PC-9 (cell line): Measurements from ENCODE around the gene TXNRD1. TPM values are rescaled to one million over a fixed set of nuclear protein-coding genes. Genes with fewer than 3 reads are reported as not detected.

Experiments
- BruUV-seq: library from RNA; stranded (reverse); fragments of 400-500 nt; replicated peaks from 2 replicates; lab custom pipeline; 2021; lab: Mats Ljungman, UMichigan
- CTCF ChIA-PET: fragments of 300-600 bp; sonication (Branson Sonifier 250); formaldehyde crosslinking; loops from one replicate; lab custom pipeline; 2022; ENCODE audit warnings: antibody characterized with exemption; lab: Charles Lee
- POLR2A ChIA-PET: fragments of 300-600 bp; sonication (Branson Sonifier 250); formaldehyde crosslinking; loops from one replicate; lab custom pipeline; 2022; ENCODE audit warnings: antibody characterized with exemption; ENCODE audit not compliant: unreplicated experiment; lab: Charles Lee
- DNase-seq, 2 experiments: peaks; one replicate each; pipeline versions ENCODE4 v3.0.0 to v3.0.0-alpha.2; 2015 to 2022; ENCODE audit warnings: mixed read lengths in 1 of 2
- H2AFZ ChIP-seq: fragments of 200-600 bp; sonication (generic); 2 replicates; pipeline ENCODE4 v1.8.1; 2017; ENCODE audit warnings: antibody characterized with exemption
- H3F3A ChIP-seq: fragments of 200-600 bp; sonication (generic); 2 replicates; pipeline ENCODE4 v1.8.1; 2017; ENCODE audit warnings: antibody characterized with exemption, mild to moderate bottlenecking, low read depth; ENCODE audit not compliant: insufficient read depth
- H3K27ac ChIP-seq: fragments of 200-600 bp; sonication (generic); 2 replicates; pipeline ENCODE4 v1.6.1; 2016; ENCODE audit warnings: mixed run types
- H3K27me3 ChIP-seq: fragments of 200-600 bp; sonication (generic); 2 replicates; pipeline ENCODE4 v1.6.1; 2016; ENCODE audit warnings: low read depth, mixed run types; ENCODE audit not compliant: insufficient read depth
- H3K36me3 ChIP-seq: fragments of 200-600 bp; sonication (generic); 2 replicates; pipeline ENCODE4 v1.6.1; 2016; ENCODE audit warnings: low read depth, mixed run types
- H3K4me1 ChIP-seq: fragments of 200-600 bp; sonication (generic); replicated peaks from 2 replicates; pipeline ENCODE4 v1.6.1; 2016; ENCODE audit warnings: mixed run types; ENCODE audit not compliant: insufficient read depth
- H3K4me2 ChIP-seq: fragments of 200-600 bp; sonication (generic); 2 replicates; pipeline ENCODE4 v1.6.1; 2017; ENCODE audit warnings: mixed run types
- H3K4me3 ChIP-seq: fragments of 200-600 bp; sonication (generic); 2 replicates; pipeline ENCODE4 v1.6.1; 2016; ENCODE audit warnings: mixed run types
- H3K79me2 ChIP-seq: fragments of 200-600 bp; sonication (generic); 2 replicates; pipeline ENCODE4 v1.6.1; 2017; ENCODE audit warnings: low read depth, mixed run types
- H3K9me2 ChIP-seq: fragments of 200-600 bp; sonication (generic); 2 replicates; pipeline ENCODE4 v1.8.1; 2017; ENCODE audit warnings: mild to moderate bottlenecking; ENCODE audit not compliant: insufficient read depth
- H3K9me3 ChIP-seq: fragments of 200-600 bp; sonication (generic); 2 replicates; pipeline ENCODE4 v1.8.1; 2016; ENCODE audit warnings: low read depth; ENCODE audit not compliant: insufficient read depth
- H4K20me1 ChIP-seq: fragments of 200-600 bp; sonication (generic); 2 replicates; pipeline ENCODE4 v1.8.1; 2017; ENCODE audit not compliant: insufficient read depth
- EZH2 ChIP-seq: fragments of 200-600 bp; sonication (generic); IDR thresholded peaks from 2 replicates; pipeline ENCODE4 v1.8.0; 2017; ENCODE audit warnings: antibody characterized with exemption, low read depth
- intact Hi-C: fragments of 100-400 bp; cut with micrococcal nuclease; formaldehyde crosslinking; loops from one replicate; pipeline ENCODE4 v1.10.0; 2022; ENCODE audit not compliant: unreplicated experiment
- total RNA-seq: library from RNA; stranded (reverse); gene quantifications from 2 replicates; pipeline ENCODE4 v1.2.3, GENCODE V29; 2021
- TF ChIP-seq, protein P1 (sequence below): fragments of 200-600 bp; sonication (generic); conservative IDR thresholded peaks from 2 replicates; pipeline ENCODE4 v1.6.1; 2017; ENCODE audit warnings: mixed run types, antibody characterized with exemption, mild to moderate bottlenecking, moderate library complexity

The TXNRD1 gene
- total RNA-seq, 1 experiment from 2014 or later = 1,250 TPM

- TF ChIP-seq, protein P1, sequence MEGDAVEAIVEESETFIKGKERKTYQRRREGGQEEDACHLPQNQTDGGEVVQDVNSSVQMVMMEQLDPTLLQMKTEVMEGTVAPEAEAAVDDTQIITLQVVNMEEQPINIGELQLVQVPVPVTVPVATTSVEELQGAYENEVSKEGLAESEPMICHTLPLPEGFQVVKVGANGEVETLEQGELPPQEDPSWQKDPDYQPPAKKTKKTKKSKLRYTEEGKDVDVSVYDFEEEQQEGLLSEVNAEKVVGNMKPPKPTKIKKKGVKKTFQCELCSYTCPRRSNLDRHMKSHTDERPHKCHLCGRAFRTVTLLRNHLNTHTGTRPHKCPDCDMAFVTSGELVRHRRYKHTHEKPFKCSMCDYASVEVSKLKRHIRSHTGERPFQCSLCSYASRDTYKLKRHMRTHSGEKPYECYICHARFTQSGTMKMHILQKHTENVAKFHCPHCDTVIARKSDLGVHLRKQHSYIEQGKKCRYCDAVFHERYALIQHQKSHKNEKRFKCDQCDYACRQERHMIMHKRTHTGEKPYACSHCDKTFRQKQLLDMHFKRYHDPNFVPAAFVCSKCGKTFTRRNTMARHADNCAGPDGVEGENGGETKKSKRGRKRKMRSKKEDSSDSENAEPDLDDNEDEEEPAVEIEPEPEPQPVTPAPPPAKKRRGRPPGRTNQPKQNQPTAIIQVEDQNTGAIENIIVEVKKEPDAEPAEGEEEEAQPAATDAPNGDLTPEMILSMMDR = no peak
- H3K27ac ChIP-seq = no peak overlapping the region
- H3K27me3 ChIP-seq = no peaks in the 10 kb centered on the region
- H4K20me1 ChIP-seq = no peaks in the 10 kb centered on the region
- H3F3A ChIP-seq = 0 out of 2 replicates have a peak, but pooled peaks cover 4% of the 10 kb centered on the region
- DNase-seq = no peak
- H3K9me3 ChIP-seq = peaks cover 31% of the 10 kb centered on the region
- H3K4me3 ChIP-seq = no peak overlapping the region
- H3K9me2 ChIP-seq = no peaks in the 10 kb centered on the region
- H3K4me1 ChIP-seq = no peaks in the 10 kb centered on the region
- H3K36me3 ChIP-seq = no peaks in the 10 kb centered on the region; the same call in 1 of the 2 replicates
- H3K4me2 ChIP-seq = no peak overlapping the region
- H2AFZ ChIP-seq = no peak overlapping the region
- no peaks in the 10 kb centered on the region for H3K79me2 ChIP-seq
- CTCF ChIA-PET = no interaction called here
- BruUV-seq = no TSS peak
- POLR2A ChIA-PET = no interaction called here
- intact Hi-C loops = no loop called here
Observed at GRCh38 chr12:104234926-104235499, 19.4 kb downstream of the TXNRD1 start.

- ChIA-PET POLR2A (no interaction called here), CTCF (interaction anchor here (0.7 kb wide), 1 partner anchor 20 kb away, joined by 3 read pairs; no protein-coding TSS in a partner anchor)
- Histone ChIP-seq H3F3A (0 out of 2 replicates have a peak, but pooled peaks cover 4% of the 10 kb centered on the region), H3K27ac (no peak overlapping the region), H3K4me2 (no peak overlapping the region), H3K9me3 (peaks cover 18% of the 10 kb centered on the region), H4K20me1 (no peaks in the 10 kb centered on the region), H3K36me3 (no peaks in the 10 kb centered on the region), H3K79me2 (no peaks in the 10 kb centered on the region), H3K4me3 (no peak overlapping the region), H3K4me1 (no peaks in the 10 kb centered on the region), H3K9me2 (no peaks in the 10 kb centered on the region), H3K27me3 (no peaks in the 10 kb centered on the region), H2AFZ (no peak overlapping the region)
- BruUV-seq = no TSS peak
- TF ChIP-seq, protein P1 = no peak
- no peak for TF ChIP-seq EZH2
- intact Hi-C loops = no loop called here
- DNase-seq = no peak
Observed at GRCh38 chr12:104237930-104238329, 22.4 kb downstream of the TXNRD1 start.

DNA sequence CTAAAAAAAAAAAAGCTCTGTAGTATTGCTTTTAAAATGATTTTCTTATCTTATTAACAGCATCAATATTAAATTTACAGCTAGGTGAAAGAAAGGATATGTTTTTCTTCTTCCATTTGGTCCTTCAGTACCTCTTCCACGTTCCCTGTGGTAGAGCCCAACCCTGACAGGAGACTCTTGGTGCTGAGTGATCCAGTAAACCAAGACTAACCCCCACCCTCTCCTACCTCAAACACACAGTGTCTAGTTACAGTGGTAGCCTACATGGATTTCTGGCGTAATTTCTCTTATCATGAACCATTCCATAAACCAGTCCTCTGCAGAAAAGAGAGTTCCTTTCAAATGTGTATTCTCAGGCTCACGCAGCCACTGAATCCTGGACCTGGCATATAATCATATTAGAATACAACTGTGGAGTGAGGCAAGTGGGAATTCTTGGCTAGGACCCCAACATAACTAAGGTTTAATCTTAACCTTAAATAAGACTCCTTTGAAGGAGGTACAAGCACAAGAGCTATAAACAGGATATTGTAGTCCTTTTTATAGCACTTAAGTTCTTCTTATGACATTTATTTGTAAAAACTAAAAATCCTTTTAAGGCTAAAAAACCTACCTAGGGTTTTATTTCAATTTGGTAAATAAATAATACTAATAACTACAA, 27.1 kb downstream of the TXNRD1 start:
- no peaks in the 10 kb centered on the region for H3K9me2 ChIP-seq
- intact Hi-C loops = no loop called here
- H3K9me3 ChIP-seq = no peaks in the 10 kb centered on the region
- no peak for DNase-seq
- H3F3A ChIP-seq = peaks cover 14% of the 10 kb centered on the region; the same call in 1 of the 2 replicates
- no peak overlapping the region for H3K4me3 ChIP-seq
- no peaks in the 10 kb centered on the region for H3K4me1 ChIP-seq
- H3K27ac ChIP-seq = no peak overlapping the region
- H2AFZ ChIP-seq = no peak overlapping the region
- ChIA-PET POLR2A (no interaction called here), CTCF (interaction anchor here (0.6 kb wide), 1 partner anchor 249 kb away, joined by 3 read pairs; no protein-coding TSS in a partner anchor)
- BruUV-seq = no TSS peak
- TF ChIP-seq, protein P1 = no peak
- TF ChIP-seq EZH2 = no peak
- no peak overlapping the region for H3K4me2 ChIP-seq
- H3K36me3 ChIP-seq = no peaks in the 10 kb centered on the region
- no peaks in the 10 kb centered on the region for H3K27me3 ChIP-seq
- H3K79me2 ChIP-seq = no peaks in the 10 kb centered on the region
- H4K20me1 ChIP-seq = no peaks in the 10 kb centered on the region
